Measurements from ENCODE around the gene STAT6.
A peak's percentile ranks its signal among the peaks of the same experiment; 100 is the strongest.

Gene STAT6

GRCh38 chr12:57110104-57111030 lies 795 bp downstream of the STAT6 start:
- in situ Hi-C loops (cut with MboI; ENCODE audit: low sequenced_read_pairs): loop anchor here (5.0 to 10.0 kb wide), 3 partner anchors 43 to 346 kb away; partner anchors contain the start of gene HSD17B6
- Histone ChIP-seq H3K36me3 (replicated peaks) (peaks cover 8% of the 10 kb centered on the region; the same call in 1 of the 2 replicates), H3K27me3 (ENCODE audit: low read depth) (no peaks in the 10 kb centered on the region), H3K4me3 (peak overlapping the region; percentile 32), H3K9me3 (no peaks in the 10 kb centered on the region), H3K4me1 (peaks cover 31% of the 10 kb centered on the region)
- DNase-seq (ENCODE audit: low spot score in 2 of 2): peak; percentile 79 to 92

GRCh38 chr12:57109207-57110103 lies 1.7 kb downstream of the STAT6 start:
- DNase-seq (ENCODE audit: low spot score in 2 of 2): no peak
- Histone ChIP-seq H3K27me3 (ENCODE audit: low read depth) (no peaks in the 10 kb centered on the region), H3K36me3 (replicated peaks) (peaks cover 10% of the 10 kb centered on the region), H3K4me1 (peaks cover 31% of the 10 kb centered on the region), H3K9me3 (no peaks in the 10 kb centered on the region), H3K4me3 (peak overlapping the region; percentile 32)
- in situ Hi-C loops (cut with MboI; ENCODE audit: low sequenced_read_pairs): loop anchor here (5.0 to 10.0 kb wide), 3 partner anchors 42 to 345 kb away; partner anchors contain the start of gene HSD17B6

- Histone ChIP-seq H3K4me3 (no peak overlapping the region), H3K9me3 (no peaks in the 10 kb centered on the region), H3K27me3 (ENCODE audit: low read depth) (no peaks in the 10 kb centered on the region), H3K4me1 (peaks cover 31% of the 10 kb centered on the region), H3K36me3 (replicated peaks) (peaks cover 13% of the 10 kb centered on the region)
- DNase-seq (ENCODE audit: low spot score in 2 of 2): no peak
- in situ Hi-C loops (cut with MboI; ENCODE audit: low sequenced_read_pairs): no loop called here
Measured at GRCh38 chr12:57107456-57108155, 3.6 kb downstream of the STAT6 start.

GRCh38 chr12:57106021-57106708 lies 5.0 kb downstream of the STAT6 start:
- in situ Hi-C loops (cut with MboI; ENCODE audit: low sequenced_read_pairs): no loop called here
- Histone ChIP-seq H3K27me3 (ENCODE audit: low read depth) (no peaks in the 10 kb centered on the region), H3K4me1 (peaks cover 19% of the 10 kb centered on the region), H3K9me3 (no peaks in the 10 kb centered on the region), H3K36me3 (replicated peaks) (peaks cover 13% of the 10 kb centered on the region), H3K4me3 (no peak overlapping the region)
- no peak for DNase-seq (ENCODE audit: low spot score in 2 of 2)

- H3K4me3 ChIP-seq: no peak overlapping the region
- no peaks in the 10 kb centered on the region for H3K9me3 ChIP-seq
- in situ Hi-C loops (cut with MboI; ENCODE audit: low sequenced_read_pairs): no loop called here
- H3K4me1 ChIP-seq: peaks cover 11% of the 10 kb centered on the region
- no peaks in the 10 kb centered on the region for H3K27me3 ChIP-seq (ENCODE audit: low read depth)
- peaks cover 13% of the 10 kb centered on the region for H3K36me3 ChIP-seq (replicated peaks)
- no peak for DNase-seq (ENCODE audit: low spot score in 2 of 2)
Measured at GRCh38 chr12:57105011-57105753, 6.0 kb downstream of the STAT6 start.

- no peaks in the 10 kb centered on the region for H3K27me3 ChIP-seq (ENCODE audit: low read depth)
- in situ Hi-C loops (cut with MboI; ENCODE audit: low sequenced_read_pairs): no loop called here
- no peak overlapping the region for H3K4me3 ChIP-seq
- H3K36me3 ChIP-seq (replicated peaks): peaks cover 13% of the 10 kb centered on the region
- peaks cover 4% of the 10 kb centered on the region for H3K4me1 ChIP-seq
- no peak for DNase-seq (ENCODE audit: low spot score in 2 of 2)
- H3K9me3 ChIP-seq: no peaks in the 10 kb centered on the region
Measured at GRCh38 chr12:57104292-57104910, 6.8 kb downstream of the STAT6 start.

- in situ Hi-C loops (cut with MboI; ENCODE audit: low sequenced_read_pairs): no loop called here
- no peaks in the 10 kb centered on the region for H3K9me3 ChIP-seq
- no peaks in the 10 kb centered on the region for H3K27me3 ChIP-seq (ENCODE audit: low read depth)
- no peaks in the 10 kb centered on the region; the same call in 1 of the 2 replicates for H3K4me1 ChIP-seq
- peaks cover 13% of the 10 kb centered on the region for H3K36me3 ChIP-seq (replicated peaks)
- H3K4me3 ChIP-seq: no peak overlapping the region
- DNase-seq (ENCODE audit: low spot score in 2 of 2): no peak
Measured at GRCh38 chr12:57103856-57104255, 7.3 kb downstream of the STAT6 start.

GRCh38 chr12:57101892-57102695 lies 9.1 kb downstream of the STAT6 start:
- no peak for DNase-seq (ENCODE audit: low spot score in 2 of 2)
- Histone ChIP-seq H3K4me1 (no peaks in the 10 kb centered on the region), H3K27me3 (ENCODE audit: low read depth) (no peaks in the 10 kb centered on the region), H3K36me3 (replicated peaks) (peaks cover 12% of the 10 kb centered on the region), H3K9me3 (no peaks in the 10 kb centered on the region), H3K4me3 (no peak overlapping the region)
- in situ Hi-C loops (cut with MboI; ENCODE audit: low sequenced_read_pairs): no loop called here

GRCh38 chr12:57099766-57100165 lies 11.4 kb downstream of the STAT6 start:
- in situ Hi-C loops (cut with MboI; ENCODE audit: low sequenced_read_pairs): no loop called here
- Histone ChIP-seq H3K36me3 (replicated peaks) (peaks cover 18% of the 10 kb centered on the region), H3K27me3 (ENCODE audit: low read depth) (no peaks in the 10 kb centered on the region), H3K4me1 (no peaks in the 10 kb centered on the region), H3K4me3 (no peak overlapping the region), H3K9me3 (no peaks in the 10 kb centered on the region)
- no peak for DNase-seq (ENCODE audit: low spot score in 2 of 2)

GRCh38 chr12:57099047-57099714 lies 12.0 kb downstream of the STAT6 start:
- Histone ChIP-seq H3K36me3 (replicated peaks) (peaks cover 16% of the 10 kb centered on the region), H3K4me3 (no peak overlapping the region), H3K9me3 (no peaks in the 10 kb centered on the region), H3K4me1 (no peaks in the 10 kb centered on the region), H3K27me3 (ENCODE audit: low read depth) (no peaks in the 10 kb centered on the region)
- DNase-seq (ENCODE audit: low spot score in 2 of 2): no peak
- in situ Hi-C loops (cut with MboI; ENCODE audit: low sequenced_read_pairs): no loop called here

GRCh38 chr12:57098546-57098945 lies 12.6 kb downstream of the STAT6 start:
- H3K36me3 ChIP-seq (replicated peaks): peaks cover 15% of the 10 kb centered on the region
- no peak for DNase-seq (ENCODE audit: low spot score in 2 of 2)
- in situ Hi-C loops (cut with MboI; ENCODE audit: low sequenced_read_pairs): no loop called here
- H3K9me3 ChIP-seq: no peaks in the 10 kb centered on the region
- H3K27me3 ChIP-seq (ENCODE audit: low read depth): no peaks in the 10 kb centered on the region
- H3K4me3 ChIP-seq: no peak overlapping the region
- H3K4me1 ChIP-seq: no peaks in the 10 kb centered on the region

All from HAP-1 (cell line).